Uterus (tissue), 4 donors: ENCODE data around the gene ZNF19. TPM values are rescaled to one million over a fixed set of nuclear protein-coding genes. Genes with fewer than 3 reads are reported as not detected.
A peak's percentile ranks its signal among the peaks of the same experiment; 100 is the strongest.

Source experiments
- DNase-seq, 2 donors: peaks; one replicate each; pipeline ENCODE4 v3.0.0-alpha.2; 2019 to 2020
- H3K27ac ChIP-seq, 2 donors: fragments of 200-600 bp; sonication (generic); 1 replicate in 1 of 2; 2 replicates in 1 of 2; pipeline ENCODE4 v1.5.1; 2016 to 2018
- H3K27me3 ChIP-seq, 2 donors: fragments of 200-600 bp; sonication (generic); one replicate each; pipeline ENCODE4 v1.5.1; 2018 to 2019; ENCODE audit warnings: control low read depth in 1 of 2
- H3K36me3 ChIP-seq, 2 donors: fragments of 200-600 bp; sonication (generic); one replicate each; pipeline ENCODE4 v1.5.1; 2019; ENCODE audit warnings: control low read depth in 1 of 2
- H3K4me1 ChIP-seq, 2 donors: fragments of 200-600 bp; sonication (generic); one replicate each; pipeline ENCODE4 v1.5.1; 2018 to 2019; ENCODE audit warnings: control low read depth in 1 of 2
- H3K4me3 ChIP-seq, 2 donors: fragments of 200-600 bp; sonication (generic); 1 replicate in 1 of 2; 2 replicates in 1 of 2; pipeline ENCODE4 v1.5.1; 2018 to 2019; ENCODE audit warnings: mild to moderate bottlenecking in 1 of 2
- H3K9me3 ChIP-seq, 2 donors: fragments of 200-600 bp; sonication (generic); one replicate each; pipeline ENCODE4 v1.5.1; 2019; ENCODE audit warnings: control low read depth in 1 of 2
- POLR2A ChIP-seq, 2 donors: fragments of 450-650 bp; IDR thresholded peaks; one replicate each; pipeline ENCODE4 v1.6.1; 2016; ENCODE audit warnings: antibody characterized with exemption in 2 of 2, mild to moderate bottlenecking in 1 of 2, moderate library complexity in 1 of 2
- intact Hi-C: fragments of 100-400 bp; cut with DNase I; formaldehyde crosslinking; loops from one replicate; pipeline ENCODE4 v1.15.1; 2023; ENCODE audit warnings: low total_unique reads
- total RNA-seq, 4 donors: library from RNA; depleted of rRNA in 3 of 4; stranded (reverse); fragments of >200 nt in 3 of 4; gene quantifications; one replicate each; pipeline versions ENCODE4 v1.1.0 to v1.2.4, GENCODE V29; 2014 to 2023
- TF ChIP-seq, protein P1 (sequence below), 4 experiments: fragments of 200-600 bp in 2 of 4; fragments of 450-650 bp in 2 of 4; sonication (generic) in 2 of 4; IDR thresholded peaks; one replicate each; pipeline ENCODE4 v1.5.1; 2016 to 2019; ENCODE audit warnings: antibody characterized with exemption in 4 of 4, mild to moderate bottlenecking in 2 of 4, moderate library complexity in 1 of 4
- donor health status: DM: yes; HTN: yes; CAD: no.

The ZNF19 gene
- 10 to 100 TPM in 1 of 4 donors, 1 to 10 TPM in 2, under 1 TPM in 1; 0.59 to 21.5 (median 8.3) TPM for total RNA-seq

DNA sequence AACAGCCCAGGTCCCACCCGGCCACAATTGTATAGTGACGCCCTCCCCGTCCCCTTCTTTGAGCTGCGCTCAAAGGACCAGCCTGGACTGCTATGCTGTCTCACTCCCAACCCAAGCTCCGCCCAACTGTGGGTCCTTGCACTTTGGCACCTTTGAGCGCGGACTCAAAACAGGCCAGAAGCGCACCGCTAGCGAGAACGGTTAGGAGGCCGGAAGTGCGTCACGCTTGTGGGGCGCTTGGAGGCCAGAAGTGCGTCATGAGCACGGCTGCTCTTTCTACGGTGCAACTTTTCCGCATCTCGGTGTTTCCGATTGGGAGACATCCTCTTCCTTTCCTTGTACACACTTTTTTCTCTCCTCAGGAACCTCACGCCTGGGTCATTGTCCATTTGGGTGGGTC lies at the start of gene ZNF19:
TSS of gene ZNF19 (minus strand) at position 203 of the 400 bp plus-strand sequence. CDS start 7,210 bp downstream, outside the sequence.
- Histone ChIP-seq H3K4me3 (no peak within 1 kb of the TSS), H3K36me3 (no peaks in the 10 kb centered on the region), H3K27me3 (no peaks in the 10 kb centered on the region), H3K4me1 (no peaks in the 10 kb centered on the region), H3K9me3 (no peaks in the 10 kb centered on the region), H3K27ac (no peak within 1 kb of the TSS)
- TF ChIP-seq, protein P1, sequence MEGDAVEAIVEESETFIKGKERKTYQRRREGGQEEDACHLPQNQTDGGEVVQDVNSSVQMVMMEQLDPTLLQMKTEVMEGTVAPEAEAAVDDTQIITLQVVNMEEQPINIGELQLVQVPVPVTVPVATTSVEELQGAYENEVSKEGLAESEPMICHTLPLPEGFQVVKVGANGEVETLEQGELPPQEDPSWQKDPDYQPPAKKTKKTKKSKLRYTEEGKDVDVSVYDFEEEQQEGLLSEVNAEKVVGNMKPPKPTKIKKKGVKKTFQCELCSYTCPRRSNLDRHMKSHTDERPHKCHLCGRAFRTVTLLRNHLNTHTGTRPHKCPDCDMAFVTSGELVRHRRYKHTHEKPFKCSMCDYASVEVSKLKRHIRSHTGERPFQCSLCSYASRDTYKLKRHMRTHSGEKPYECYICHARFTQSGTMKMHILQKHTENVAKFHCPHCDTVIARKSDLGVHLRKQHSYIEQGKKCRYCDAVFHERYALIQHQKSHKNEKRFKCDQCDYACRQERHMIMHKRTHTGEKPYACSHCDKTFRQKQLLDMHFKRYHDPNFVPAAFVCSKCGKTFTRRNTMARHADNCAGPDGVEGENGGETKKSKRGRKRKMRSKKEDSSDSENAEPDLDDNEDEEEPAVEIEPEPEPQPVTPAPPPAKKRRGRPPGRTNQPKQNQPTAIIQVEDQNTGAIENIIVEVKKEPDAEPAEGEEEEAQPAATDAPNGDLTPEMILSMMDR (IDR thresholded peaks at IDR 0.05) = no peak
- no peak for TF ChIP-seq POLR2A (IDR thresholded peaks at IDR 0.05)
- DNase-seq = no peak
- intact Hi-C loops = no loop called here

DNA sequence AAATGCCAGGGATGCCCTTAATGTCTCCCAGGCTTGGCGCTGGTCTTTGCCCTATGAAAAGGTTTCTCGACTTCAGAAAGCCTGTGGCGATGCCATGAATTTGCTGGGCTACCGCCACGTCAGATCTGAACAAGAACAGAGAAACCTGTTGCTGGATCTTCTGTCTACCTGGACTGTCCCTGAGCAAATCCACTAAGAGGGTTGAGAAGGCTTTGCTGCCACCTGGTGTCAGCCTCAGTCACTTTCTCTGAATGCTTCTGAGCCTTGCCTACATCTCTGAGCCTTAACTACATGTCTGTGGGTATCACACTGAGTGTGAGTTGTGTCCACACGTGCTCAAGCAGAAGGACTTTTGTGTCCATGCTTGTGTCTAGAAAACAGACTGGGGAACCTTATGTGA lies 48.5 kb upstream of the ZNF19 start:
- no peak for TF ChIP-seq POLR2A (IDR thresholded peaks at IDR 0.05)
- TF ChIP-seq, protein P1 (IDR thresholded peaks at IDR 0.05) = peak in 3 of 4 experiments; percentile 11 to 35 (median 27)
- no peak overlapping the region for H3K27ac ChIP-seq
- H3K36me3 ChIP-seq = no peaks in the 10 kb centered on the region
- no peaks in the 10 kb centered on the region for H3K4me1 ChIP-seq
- DNase-seq = no peak
- intact Hi-C loops = no loop called here
- no peaks in the 10 kb centered on the region for H3K9me3 ChIP-seq
- no peak overlapping the region for H3K4me3 ChIP-seq
- H3K27me3 ChIP-seq = no peaks in the 10 kb centered on the region

DNA sequence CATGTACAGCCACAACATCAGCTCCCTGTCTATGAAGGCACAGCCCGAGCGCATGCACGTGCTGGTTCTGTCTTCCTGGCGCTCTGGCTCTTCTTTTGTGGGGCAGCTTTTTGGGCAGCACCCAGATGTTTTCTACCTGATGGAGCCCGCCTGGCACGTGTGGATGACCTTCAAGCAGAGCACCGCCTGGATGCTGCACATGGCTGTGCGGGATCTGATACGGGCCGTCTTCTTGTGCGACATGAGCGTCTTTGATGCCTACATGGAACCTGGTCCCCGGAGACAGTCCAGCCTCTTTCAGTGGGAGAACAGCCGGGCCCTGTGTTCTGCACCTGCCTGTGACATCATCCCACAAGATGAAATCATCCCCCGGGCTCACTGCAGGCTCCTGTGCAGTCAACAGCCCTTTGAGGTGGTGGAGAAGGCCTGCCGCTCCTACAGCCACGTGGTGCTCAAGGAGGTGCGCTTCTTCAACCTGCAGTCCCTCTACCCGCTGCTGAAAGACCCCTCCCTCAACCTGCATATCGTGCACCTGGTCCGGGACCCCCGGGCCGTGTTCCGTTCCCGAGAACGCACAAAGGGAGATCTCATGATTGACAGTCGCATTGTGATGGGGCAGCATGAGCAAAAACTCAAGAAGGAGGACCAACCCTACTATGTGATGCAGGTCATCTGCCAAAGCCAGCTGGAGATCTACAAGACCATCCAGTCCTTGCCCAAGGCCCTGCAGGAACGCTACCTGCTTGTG lies 47.8 kb upstream of the ZNF19 start:
- TF ChIP-seq POLR2A (IDR thresholded peaks at IDR 0.05) = no peak
- TF ChIP-seq, protein P1 (IDR thresholded peaks at IDR 0.05) = no peak

DNA sequence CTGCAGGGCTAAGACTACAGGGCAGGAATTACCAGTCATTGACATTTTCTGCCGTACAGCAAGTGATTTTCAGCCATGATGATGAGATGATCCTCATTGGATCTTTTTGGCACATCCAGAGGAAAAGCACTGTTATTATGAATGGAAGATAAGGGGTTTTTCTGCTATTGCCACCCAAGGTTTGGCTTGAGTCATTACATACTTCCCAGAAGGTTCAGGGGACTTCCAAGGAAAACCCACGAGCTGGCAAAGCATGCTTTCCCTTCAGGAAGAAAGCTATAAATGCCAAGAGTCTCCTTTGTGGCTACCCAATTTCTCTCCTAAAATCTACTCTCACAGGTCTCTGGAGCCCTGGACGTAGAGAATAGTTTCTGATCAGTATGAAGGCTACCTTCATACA lies 43.2 kb upstream of the ZNF19 start:
- Histone ChIP-seq H3K4me3 (no peak overlapping the region), H3K36me3 (no peaks in the 10 kb centered on the region), H3K27ac (no peak overlapping the region), H3K27me3 (no peaks in the 10 kb centered on the region), H3K9me3 (no peaks in the 10 kb centered on the region), H3K4me1 (no peaks in the 10 kb centered on the region)
- no peak for DNase-seq
- TF ChIP-seq POLR2A (IDR thresholded peaks at IDR 0.05) = no peak
- TF ChIP-seq, protein P1 (IDR thresholded peaks at IDR 0.05) = no peak
- intact Hi-C loops = no loop called here

More for the DNA sequence above, 47.8 kb upstream of the ZNF19 start:
- DNase-seq = no peak
- Histone ChIP-seq H3K27me3 (no peaks in the 10 kb centered on the region), H3K4me1 (no peaks in the 10 kb centered on the region), H3K4me3 (no peak overlapping the region), H3K9me3 (no peaks in the 10 kb centered on the region), H3K36me3 (no peaks in the 10 kb centered on the region), H3K27ac (no peak overlapping the region)
- intact Hi-C loops = no loop called here

DNA sequence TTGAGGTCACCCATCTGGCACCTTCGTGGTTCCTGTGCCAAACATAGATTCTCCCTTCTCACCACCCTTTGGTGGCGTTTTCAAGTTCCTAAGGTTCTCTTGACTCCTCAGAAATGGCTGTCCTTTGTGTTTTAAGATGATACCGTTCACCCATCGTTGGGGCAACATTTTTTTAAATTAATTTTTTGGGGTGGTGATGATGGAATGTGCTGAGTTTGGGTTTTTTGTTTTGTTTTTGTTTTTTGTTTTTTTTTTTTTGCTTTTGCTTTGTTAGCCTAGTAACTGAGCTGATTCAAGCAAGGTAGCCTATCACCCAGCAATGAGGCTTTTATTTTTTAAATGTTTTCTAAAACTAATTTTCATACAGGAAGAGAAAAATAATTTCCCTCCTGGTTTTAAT lies 39.7 kb upstream of the ZNF19 start:
- Histone ChIP-seq H3K27me3 (no peaks in the 10 kb centered on the region), H3K4me3 (no peak overlapping the region), H3K9me3 (no peaks in the 10 kb centered on the region), H3K27ac (no peak overlapping the region), H3K36me3 (no peaks in the 10 kb centered on the region), H3K4me1 (no peaks in the 10 kb centered on the region)
- TF ChIP-seq, protein P1 (IDR thresholded peaks at IDR 0.05) = no peak
- TF ChIP-seq POLR2A (IDR thresholded peaks at IDR 0.05) = no peak
- intact Hi-C loops = no loop called here
- DNase-seq = no peak
